ENCODE measurements around the gene KRT23.

Gene KRT23

DNA sequence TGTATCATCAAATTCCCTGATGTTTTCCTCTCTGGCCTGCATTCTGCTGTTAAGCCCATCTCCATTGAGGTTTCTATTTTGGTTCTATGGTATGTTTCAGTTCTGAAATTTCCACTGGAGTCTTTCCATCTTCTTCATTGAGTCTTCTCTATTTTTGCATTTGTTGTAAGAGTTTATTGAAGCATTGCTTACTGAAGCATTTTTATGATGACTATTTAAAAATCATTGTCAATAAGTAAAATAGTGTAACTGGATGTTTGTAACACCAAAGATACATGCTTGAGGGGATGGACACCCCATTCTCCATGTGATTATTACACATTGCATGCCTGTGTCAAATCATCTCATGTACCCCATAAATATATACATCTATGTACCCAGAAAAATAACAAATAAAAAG is 38.1 kb upstream of the KRT23 start:
- H3K9ac ChIP-seq (ENCODE audit: insufficient read length, low read depth), result no peak overlapping the region
- TF ChIP-seq SUZ12 (IDR thresholded peaks at IDR 0.05; ENCODE audit: extremely low read depth, insufficient read depth, insufficient read length) (no peak), YY1 (IDR thresholded peaks at IDR 0.05; ENCODE audit: insufficient read depth, insufficient read length) (no peak), ZNF274 (IDR thresholded peaks at IDR 0.05; ENCODE audit: low read depth, low read length) (no peak)
- H3K4me1 ChIP-seq (ENCODE audit: insufficient read depth, insufficient read length), result peaks cover 1% of the 10 kb centered on the region
- H3K36me3 ChIP-seq (ENCODE audit: insufficient read depth, insufficient read length, low read length), result no peaks in the 10 kb centered on the region
- no peaks in the 10 kb centered on the region for H3K9me3 ChIP-seq (ENCODE audit: insufficient read depth, low read length)
- DNase-seq (ENCODE audit: low read depth, low spot score), result no peak
- no peaks in the 10 kb centered on the region for H3K27me3 ChIP-seq (ENCODE audit: insufficient read depth, insufficient read length)
- no peak overlapping the region for H3K4me3 ChIP-seq (ENCODE audit: insufficient read length, low read depth)

DNA sequence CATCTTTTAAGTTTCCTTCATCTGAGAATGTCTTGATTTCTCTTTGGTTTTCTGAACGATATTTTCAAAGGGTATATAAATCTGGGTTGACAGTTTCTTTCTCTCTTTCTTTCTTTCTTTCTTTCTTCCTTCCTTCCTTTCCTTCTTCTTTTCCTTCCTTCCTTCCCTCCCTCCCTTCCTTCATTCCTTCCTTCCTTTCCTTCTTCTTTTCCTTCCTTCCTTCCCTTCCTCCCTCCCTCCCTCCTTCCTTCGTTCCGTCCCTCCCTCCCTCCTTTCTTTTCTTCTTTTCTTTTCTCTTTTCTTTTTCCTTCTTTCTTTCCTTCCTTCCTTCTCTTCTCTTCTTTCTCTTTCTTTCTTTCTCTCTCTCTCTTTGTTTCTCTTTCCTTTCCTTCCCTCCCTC is 36.9 kb upstream of the KRT23 start:
- no peaks in the 10 kb centered on the region for H3K4me1 ChIP-seq (ENCODE audit: insufficient read depth, insufficient read length)
- H3K9me3 ChIP-seq (ENCODE audit: insufficient read depth, low read length), result 0 out of 2 replicates have a peak, but pooled peaks cover 1% of the 10 kb centered on the region
- TF ChIP-seq SUZ12 (IDR thresholded peaks at IDR 0.05; ENCODE audit: extremely low read depth, insufficient read depth, insufficient read length) (no peak), YY1 (IDR thresholded peaks at IDR 0.05; ENCODE audit: insufficient read depth, insufficient read length) (no peak), ZNF274 (IDR thresholded peaks at IDR 0.05; ENCODE audit: low read depth, low read length) (no peak)
- H3K36me3 ChIP-seq (ENCODE audit: insufficient read depth, insufficient read length, low read length), result no peaks in the 10 kb centered on the region
- no peaks in the 10 kb centered on the region for H3K27me3 ChIP-seq (ENCODE audit: insufficient read depth, insufficient read length)
- no peak for DNase-seq (ENCODE audit: low read depth, low spot score)
- H3K9ac ChIP-seq (ENCODE audit: insufficient read length, low read depth), result no peak overlapping the region
- H3K4me3 ChIP-seq (ENCODE audit: insufficient read length, low read depth), result no peak overlapping the region

DNA sequence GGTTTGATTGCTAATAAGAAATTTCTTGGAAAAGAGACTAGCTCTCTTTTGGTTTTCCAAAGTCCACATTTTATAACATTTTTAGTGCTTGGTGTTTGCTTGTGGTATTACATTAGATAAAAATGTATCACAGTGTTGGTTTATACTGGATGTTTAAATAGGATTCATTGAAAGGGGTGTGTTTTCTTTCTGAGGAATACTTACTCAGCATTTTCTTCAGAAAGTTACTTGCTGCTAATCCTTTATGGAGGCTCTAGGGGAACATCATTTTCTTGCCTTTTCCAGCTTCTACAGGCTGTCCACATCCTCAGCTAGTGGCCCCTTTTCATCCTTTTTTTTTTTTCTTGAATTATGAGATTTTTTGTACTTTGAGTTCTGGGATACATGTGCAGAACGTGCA is 30.1 kb upstream of the KRT23 start:
- no peaks in the 10 kb centered on the region for H3K27me3 ChIP-seq (ENCODE audit: insufficient read depth, insufficient read length)
- TF ChIP-seq YY1 (IDR thresholded peaks at IDR 0.05; ENCODE audit: insufficient read depth, insufficient read length), result no peak
- TF ChIP-seq ZNF274 (IDR thresholded peaks at IDR 0.05; ENCODE audit: low read depth, low read length), result no peak
- TF ChIP-seq SUZ12 (IDR thresholded peaks at IDR 0.05; ENCODE audit: extremely low read depth, insufficient read depth, insufficient read length), result no peak
- H3K9ac ChIP-seq (ENCODE audit: insufficient read length, low read depth), result no peak overlapping the region
- 0 out of 2 replicates have a peak, but pooled peaks cover 6% of the 10 kb centered on the region for H3K9me3 ChIP-seq (ENCODE audit: insufficient read depth, low read length)
- no peaks in the 10 kb centered on the region for H3K4me1 ChIP-seq (ENCODE audit: insufficient read depth, insufficient read length)
- H3K4me3 ChIP-seq (ENCODE audit: insufficient read length, low read depth), result no peak overlapping the region
- no peak for DNase-seq (ENCODE audit: low read depth, low spot score)
- no peaks in the 10 kb centered on the region for H3K36me3 ChIP-seq (ENCODE audit: insufficient read depth, insufficient read length, low read length)

DNA sequence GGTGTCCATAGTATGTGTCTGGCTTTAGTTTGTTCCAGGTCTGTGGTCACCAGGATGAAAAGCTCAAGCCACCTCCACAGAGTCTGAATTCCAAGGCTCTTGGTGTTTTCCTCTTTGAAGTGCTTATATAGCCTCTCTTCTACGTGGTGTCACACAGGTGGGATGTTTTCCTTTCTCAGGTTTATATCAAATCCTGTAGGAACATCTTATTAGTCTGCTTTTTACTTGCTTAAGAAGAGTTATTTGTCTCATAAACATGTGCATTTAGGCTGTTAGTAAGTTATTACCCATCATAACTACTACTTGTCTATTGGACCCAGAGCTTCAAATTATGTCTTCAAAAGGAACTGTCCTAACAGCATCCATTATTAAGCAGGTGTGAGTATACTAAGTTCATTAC is 29.4 kb upstream of the KRT23 start, which contains the start of gene KRT39:
TSS of gene KRT39 (minus strand) at position 101 of the 400 bp plus-strand sequence. CDS start at position 9, 92 bp downstream.
- TF ChIP-seq ZNF274 (IDR thresholded peaks at IDR 0.05; ENCODE audit: low read depth, low read length) (no peak), SUZ12 (IDR thresholded peaks at IDR 0.05; ENCODE audit: extremely low read depth, insufficient read depth, insufficient read length) (no peak), YY1 (IDR thresholded peaks at IDR 0.05; ENCODE audit: insufficient read depth, insufficient read length) (no peak)
- DNase-seq (ENCODE audit: low read depth, low spot score), result no peak
- no peak within 1 kb of the TSS for H3K9ac ChIP-seq (ENCODE audit: insufficient read length, low read depth)
- 0 out of 2 replicates have a peak, but pooled peaks cover 6% of the 10 kb centered on the region for H3K9me3 ChIP-seq (ENCODE audit: insufficient read depth, low read length)
- H3K4me3 ChIP-seq (ENCODE audit: insufficient read length, low read depth), result no peak within 1 kb of the TSS
- H3K36me3 ChIP-seq (ENCODE audit: insufficient read depth, insufficient read length, low read length), result no peaks in the 10 kb centered on the region
- no peaks in the 10 kb centered on the region for H3K27me3 ChIP-seq (ENCODE audit: insufficient read depth, insufficient read length)
- H3K4me1 ChIP-seq (ENCODE audit: insufficient read depth, insufficient read length), result no peaks in the 10 kb centered on the region

DNA sequence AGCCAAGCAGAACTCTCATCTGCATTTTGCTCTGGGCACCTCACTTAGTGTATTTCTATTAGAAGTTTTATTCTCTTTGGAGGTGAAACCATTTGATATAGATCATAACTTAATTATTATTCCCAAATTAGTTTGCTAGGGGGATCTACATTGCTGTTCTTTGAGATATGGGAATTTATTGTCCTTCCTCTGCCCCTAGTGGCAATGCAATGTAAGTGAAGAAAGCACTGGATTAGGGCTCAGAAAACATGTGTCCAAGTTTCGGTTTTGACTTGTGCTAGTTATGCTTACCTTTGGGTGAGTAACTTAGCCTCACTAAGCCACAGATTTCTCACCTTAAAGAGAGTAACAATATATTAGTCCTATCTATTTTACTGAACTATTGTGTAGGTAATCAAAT is 26.4 kb upstream of the KRT23 start:
- DNase-seq (ENCODE audit: low read depth, low spot score), result no peak
- H3K27me3 ChIP-seq (ENCODE audit: insufficient read depth, insufficient read length), result no peaks in the 10 kb centered on the region
- H3K36me3 ChIP-seq (ENCODE audit: insufficient read depth, insufficient read length, low read length), result no peaks in the 10 kb centered on the region
- H3K9ac ChIP-seq (ENCODE audit: insufficient read length, low read depth), result no peak overlapping the region
- no peak overlapping the region for H3K4me3 ChIP-seq (ENCODE audit: insufficient read length, low read depth)
- H3K4me1 ChIP-seq (ENCODE audit: insufficient read depth, insufficient read length), result no peaks in the 10 kb centered on the region
- TF ChIP-seq YY1 (IDR thresholded peaks at IDR 0.05; ENCODE audit: insufficient read depth, insufficient read length), result no peak
- TF ChIP-seq ZNF274 (IDR thresholded peaks at IDR 0.05; ENCODE audit: low read depth, low read length), result no peak
- no peak for TF ChIP-seq SUZ12 (IDR thresholded peaks at IDR 0.05; ENCODE audit: extremely low read depth, insufficient read depth, insufficient read length)
- H3K9me3 ChIP-seq (ENCODE audit: insufficient read depth, low read length), result no peaks in the 10 kb centered on the region

DNA sequence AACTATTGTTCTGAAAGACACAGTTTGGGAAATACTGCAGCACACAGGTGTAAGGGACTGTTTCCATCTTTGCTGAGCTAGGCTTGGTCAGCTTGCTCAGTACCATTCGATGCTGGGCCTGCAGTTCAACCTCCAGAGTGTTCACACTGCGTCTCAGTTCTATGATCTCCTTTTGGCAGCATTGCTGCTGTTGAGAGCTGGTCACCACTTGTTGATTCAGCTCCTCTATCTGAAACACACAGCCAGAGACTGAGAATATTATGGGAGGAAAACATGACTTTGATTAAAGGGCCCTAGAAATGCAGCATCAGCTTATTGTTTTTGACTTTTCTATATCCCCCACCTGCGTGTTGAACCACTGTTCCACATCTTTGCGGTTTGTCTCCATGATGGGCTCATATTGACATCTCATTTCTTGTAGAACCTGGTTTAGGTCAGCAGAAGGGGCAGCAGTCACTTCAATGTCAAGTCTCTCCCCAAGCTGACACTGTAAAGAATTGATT is 24.7 kb upstream of the KRT23 start:
- H3K36me3 ChIP-seq (ENCODE audit: insufficient read depth, insufficient read length, low read length), result no peaks in the 10 kb centered on the region
- no peak for DNase-seq (ENCODE audit: low read depth, low spot score)
- TF ChIP-seq ZNF274 (IDR thresholded peaks at IDR 0.05; ENCODE audit: low read depth, low read length) (no peak), YY1 (IDR thresholded peaks at IDR 0.05; ENCODE audit: insufficient read depth, insufficient read length) (no peak), SUZ12 (IDR thresholded peaks at IDR 0.05; ENCODE audit: extremely low read depth, insufficient read depth, insufficient read length) (no peak)
- H3K27me3 ChIP-seq (ENCODE audit: insufficient read depth, insufficient read length), result no peaks in the 10 kb centered on the region
- H3K4me3 ChIP-seq (ENCODE audit: insufficient read length, low read depth), result no peak overlapping the region
- H3K4me1 ChIP-seq (ENCODE audit: insufficient read depth, insufficient read length), result no peaks in the 10 kb centered on the region
- H3K9ac ChIP-seq (ENCODE audit: insufficient read length, low read depth), result no peak overlapping the region
- H3K9me3 ChIP-seq (ENCODE audit: insufficient read depth, low read length), result no peaks in the 10 kb centered on the region

DNA sequence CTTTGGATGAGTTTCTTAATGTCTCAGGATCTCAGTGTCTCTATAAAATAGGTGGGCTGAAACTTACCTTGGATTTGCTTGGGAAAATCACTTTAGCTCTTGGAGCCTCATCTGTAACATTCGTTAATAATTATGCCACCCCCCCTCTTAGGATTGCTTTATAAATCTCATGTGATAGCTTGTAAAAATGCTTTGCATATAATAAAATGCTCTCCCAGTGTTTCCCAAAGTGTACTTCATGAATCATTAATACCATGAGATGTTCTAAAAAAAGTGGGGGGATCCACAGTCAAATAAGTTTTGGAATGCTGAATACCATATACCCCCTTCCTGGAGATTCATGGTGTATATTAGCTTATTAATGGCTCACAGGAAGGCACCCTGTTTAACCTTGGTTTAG is 24.1 kb upstream of the KRT23 start:
- Histone ChIP-seq H3K4me3 (ENCODE audit: insufficient read length, low read depth) (no peak overlapping the region), H3K4me1 (ENCODE audit: insufficient read depth, insufficient read length) (no peaks in the 10 kb centered on the region), H3K9ac (ENCODE audit: insufficient read length, low read depth) (no peak overlapping the region), H3K9me3 (ENCODE audit: insufficient read depth, low read length) (no peaks in the 10 kb centered on the region), H3K27me3 (ENCODE audit: insufficient read depth, insufficient read length) (no peaks in the 10 kb centered on the region), H3K36me3 (ENCODE audit: insufficient read depth, insufficient read length, low read length) (no peaks in the 10 kb centered on the region)
- TF ChIP-seq SUZ12 (IDR thresholded peaks at IDR 0.05; ENCODE audit: extremely low read depth, insufficient read depth, insufficient read length), result no peak
- no peak for TF ChIP-seq YY1 (IDR thresholded peaks at IDR 0.05; ENCODE audit: insufficient read depth, insufficient read length)
- TF ChIP-seq ZNF274 (IDR thresholded peaks at IDR 0.05; ENCODE audit: low read depth, low read length), result no peak
- DNase-seq (ENCODE audit: low read depth, low spot score), result no peak
